ENCODE data around the gene DCTN3.

DCTN3 gene
- total RNA-seq: 19.0 to 36.2 (median 28.4) reads per million in 9 experiments

GRCh38 chr9:34620061-34620994 is at the start of gene DCTN3:
DCTN3 (minus strand) TSS chr9:34620495; CDS start chr9:34620464, 31 bp downstream.
- Mint-ChIP-seq H3K4me3 (peak within 1 kb of the TSS; percentile 85 to 97), H3K27ac (peak within 1 kb of the TSS; percentile 90 to 91), H3K4me1 (ENCODE audit: low read depth in 2 of 2) (peaks cover 22 to 24% of the 10 kb centered on the region in 2 donors), H3K36me3 (ENCODE audit: insufficient read depth) (peaks cover 21% of the 10 kb centered on the region), H3K27me3 (peaks cover 26 to 41% of the 10 kb centered on the region in 2 donors), H3K9me3 (no peaks in the 10 kb centered on the region)
- DNase-seq (peak; percentile 86 to 91 (median 89)), ATAC-seq (replicated peaks) (peak; percentile 99)

GRCh38 chr9:34665381-34666250 is 45.3 kb upstream of the DCTN3 start:
- peaks cover 0 to 3% of the 10 kb centered on the region in 2 donors for H3K9me3 Mint-ChIP-seq
- H3K4me1 Mint-ChIP-seq (ENCODE audit: low read depth in 2 of 2): peaks cover 34 to 37% of the 10 kb centered on the region in 2 donors
- peak overlapping the region; percentile 79 to 86 for H3K4me3 Mint-ChIP-seq
- ATAC-seq (replicated peaks) (peak; percentile 76), DNase-seq (peak; percentile 84 to 89 (median 85))
- H3K36me3 Mint-ChIP-seq (ENCODE audit: insufficient read depth): peaks cover 9% of the 10 kb centered on the region
- H3K27ac Mint-ChIP-seq: peak overlapping the region; percentile 93 to 96
- H3K27me3 Mint-ChIP-seq: no peaks in the 10 kb centered on the region

GRCh38 chr9:34665067-34665380 is 44.7 kb upstream of the DCTN3 start:
- H3K36me3 Mint-ChIP-seq (ENCODE audit: insufficient read depth): peaks cover 9% of the 10 kb centered on the region
- peaks cover 34 to 37% of the 10 kb centered on the region in 2 donors for H3K4me1 Mint-ChIP-seq (ENCODE audit: low read depth in 2 of 2)
- peak overlapping the region; percentile 79 to 86 for H3K4me3 Mint-ChIP-seq
- H3K27me3 Mint-ChIP-seq: no peaks in the 10 kb centered on the region
- peaks cover 0 to 3% of the 10 kb centered on the region in 2 donors for H3K9me3 Mint-ChIP-seq
- ATAC-seq (replicated peaks) (peak; percentile 11), DNase-seq (no peak)
- peak overlapping the region; percentile 93 to 96 for H3K27ac Mint-ChIP-seq

GRCh38 chr9:34664281-34665066 is 44.2 kb upstream of the DCTN3 start:
- peak overlapping the region; percentile 79 to 86 for H3K4me3 Mint-ChIP-seq
- peak; percentile 46 for ATAC-seq (replicated peaks)
- no peaks in the 10 kb centered on the region for H3K27me3 Mint-ChIP-seq
- H3K4me1 Mint-ChIP-seq (ENCODE audit: low read depth in 2 of 2): peaks cover 34 to 37% of the 10 kb centered on the region in 2 donors
- DNase-seq: peak; percentile 73 to 80 (median 75)
- peaks cover 9% of the 10 kb centered on the region for H3K36me3 Mint-ChIP-seq (ENCODE audit: insufficient read depth)
- peak overlapping the region; percentile 71 to 96 for H3K27ac Mint-ChIP-seq
- peaks cover 0 to 3% of the 10 kb centered on the region in 2 donors for H3K9me3 Mint-ChIP-seq

- Mint-ChIP-seq H3K4me3 (peak overlapping the region; percentile 23 to 86), H3K27ac (peak overlapping the region; percentile 71 to 96), H3K4me1 (ENCODE audit: low read depth in 2 of 2) (peaks cover 34 to 37% of the 10 kb centered on the region in 2 donors), H3K27me3 (no peaks in the 10 kb centered on the region), H3K9me3 (no peaks in the 10 kb centered on the region), H3K36me3 (ENCODE audit: insufficient read depth) (peaks cover 9% of the 10 kb centered on the region)
- ATAC-seq (replicated peaks) (no peak), DNase-seq (no peak)
These were observed 43.0 kb upstream of the DCTN3 start for GRCh38 chr9:34663303-34663605.

GRCh38 chr9:34662526-34663302 is 42.4 kb upstream of the DCTN3 start, which contains the start of gene CCL27:
CCL27 (minus strand) TSS chr9:34662657; CDS start chr9:34662633, 24 bp downstream.
- H3K27ac Mint-ChIP-seq: peak within 1 kb of the TSS; percentile 71 to 96

GRCh38 chr9:34659592-34660253 is 39.4 kb upstream of the DCTN3 start:
- Mint-ChIP-seq H3K4me3 (no peak overlapping the region), H3K36me3 (ENCODE audit: insufficient read depth) (no peaks in the 10 kb centered on the region), H3K27ac (no peak overlapping the region), H3K9me3 (no peaks in the 10 kb centered on the region), H3K27me3 (no peaks in the 10 kb centered on the region), H3K4me1 (ENCODE audit: low read depth in 2 of 2) (peaks cover 22 to 26% of the 10 kb centered on the region in 2 donors)
- DNase-seq (no peak), ATAC-seq (replicated peaks) (no peak)

More at GRCh38 chr9:34662526-34663302, 42.4 kb upstream of the DCTN3 start, which contains the start of gene CCL27:
- ATAC-seq (replicated peaks) (no peak), DNase-seq (no peak)
- H3K36me3 Mint-ChIP-seq (ENCODE audit: insufficient read depth): peaks cover 9% of the 10 kb centered on the region
- H3K4me3 Mint-ChIP-seq: peak within 1 kb of the TSS; percentile 23 to 86
- H3K4me1 Mint-ChIP-seq (ENCODE audit: low read depth in 2 of 2): peaks cover 34 to 35% of the 10 kb centered on the region in 2 donors
- no peaks in the 10 kb centered on the region for H3K27me3 Mint-ChIP-seq
- no peaks in the 10 kb centered on the region for H3K9me3 Mint-ChIP-seq

GRCh38 chr9:34658461-34658860 is 38.2 kb upstream of the DCTN3 start:
- H3K9me3 Mint-ChIP-seq: no peaks in the 10 kb centered on the region
- peaks cover 15 to 16% of the 10 kb centered on the region in 2 donors for H3K4me1 Mint-ChIP-seq (ENCODE audit: low read depth in 2 of 2)
- no peak for DNase-seq
- H3K36me3 Mint-ChIP-seq (ENCODE audit: insufficient read depth): no peaks in the 10 kb centered on the region
- no peak for ATAC-seq (replicated peaks)
- H3K27me3 Mint-ChIP-seq: no peaks in the 10 kb centered on the region
- H3K27ac Mint-ChIP-seq: no peak overlapping the region
- H3K4me3 Mint-ChIP-seq: no peak overlapping the region

GRCh38 chr9:34656992-34657391 is 36.7 kb upstream of the DCTN3 start:
- ATAC-seq (replicated peaks): no peak
- no peak overlapping the region for H3K4me3 Mint-ChIP-seq
- DNase-seq: no peak
- no peaks in the 10 kb centered on the region for H3K27me3 Mint-ChIP-seq
- no peaks in the 10 kb centered on the region for H3K36me3 Mint-ChIP-seq (ENCODE audit: insufficient read depth)
- peaks cover 16 to 18% of the 10 kb centered on the region in 2 donors for H3K4me1 Mint-ChIP-seq (ENCODE audit: low read depth in 2 of 2)
- no peak overlapping the region for H3K27ac Mint-ChIP-seq
- H3K9me3 Mint-ChIP-seq: no peaks in the 10 kb centered on the region

- no peak overlapping the region for H3K4me3 Mint-ChIP-seq
- peaks cover 15 to 18% of the 10 kb centered on the region in 2 donors for H3K4me1 Mint-ChIP-seq (ENCODE audit: low read depth in 2 of 2)
These were observed 35.1 kb upstream of the DCTN3 start for GRCh38 chr9:34655394-34655793.

GRCh38 chr9:34654323-34655051 is 34.2 kb upstream of the DCTN3 start:
- H3K4me3 Mint-ChIP-seq: no peak overlapping the region
- no peaks in the 10 kb centered on the region for H3K9me3 Mint-ChIP-seq
- no peaks in the 10 kb centered on the region for H3K27me3 Mint-ChIP-seq
- H3K27ac Mint-ChIP-seq: peak overlapping the region in 1 of 2 donors; percentile 5
- H3K36me3 Mint-ChIP-seq (ENCODE audit: insufficient read depth): peaks cover 15% of the 10 kb centered on the region
- H3K4me1 Mint-ChIP-seq (ENCODE audit: low read depth in 2 of 2): peaks cover 15 to 21% of the 10 kb centered on the region in 2 donors
- ATAC-seq (replicated peaks) (no peak), DNase-seq (no peak)

More at GRCh38 chr9:34655394-34655793, 35.1 kb upstream of the DCTN3 start:
- Mint-ChIP-seq H3K36me3 (ENCODE audit: insufficient read depth) (peaks cover 6% of the 10 kb centered on the region), H3K9me3 (no peaks in the 10 kb centered on the region), H3K27ac (no peak overlapping the region), H3K27me3 (no peaks in the 10 kb centered on the region)
- ATAC-seq (replicated peaks): no peak
- DNase-seq: no peak
